GM21390 (cell line): ENCODE measurements around the gene GJA9.
"Not testable (repeated sequence)": the region's sequence is repeated elsewhere in the genome, so short reads cannot be mapped to it uniquely, and the experiment has no call there.

Experiments
- ATAC-seq: cut with Tn5 transposase; IDR thresholded peaks from one replicate; pipeline ENCODE4 v1.9.1; 2021; ENCODE audit not compliant: unreplicated experiment

The GJA9 gene

GRCh38 chr1:38875811-38876210 is 5.6 kb downstream of the GJA9 start:
- ATAC-seq: no peak

GRCh38 chr1:38873027-38873969 is 8.1 kb downstream of the GJA9 start, which contains the start of gene MYCBP:
MYCBP (minus strand) TSS chr1:38873348; CDS start chr1:38873305, 43 bp downstream.
- peak; percentile 91 for ATAC-seq

GRCh38 chr1:38872401-38873026 is 8.9 kb downstream of the GJA9 start:
- ATAC-seq: peak; percentile 11

- ATAC-seq: no peak
These were observed 10.4 kb downstream of the GJA9 start for GRCh38 chr1:38870996-38871395.

- no peak for ATAC-seq
These were observed 14.2 kb downstream of the GJA9 start for GRCh38 chr1:38867208-38867607.

- no peak for ATAC-seq
These were observed 16.2 kb downstream of the GJA9 start for GRCh38 chr1:38865112-38865715.

- no peak for ATAC-seq
These were observed 21.0 kb downstream of the GJA9 start for GRCh38 chr1:38860454-38860795.

GRCh38 chr1:38859561-38860453 is 21.6 kb downstream of the GJA9 start, which contains the start of gene RRAGC:
RRAGC (minus strand) TSS chr1:38859772; CDS start chr1:38859646, 126 bp downstream.
- ATAC-seq: peak; percentile 89

- peak; percentile 39 for ATAC-seq
These were observed 22.4 kb downstream of the GJA9 start for GRCh38 chr1:38858833-38859560.

- ATAC-seq: no peak
These were observed 28.6 kb downstream of the GJA9 start for GRCh38 chr1:38852780-38853179.

GRCh38 chr1:38848071-38848470 is 33.3 kb downstream of the GJA9 start:
- no peak for ATAC-seq

GRCh38 chr1:38846210-38846609 is 35.2 kb downstream of the GJA9 start:
- no peak for ATAC-seq

- not testable (repeated sequence) for ATAC-seq
These were observed 36.3 kb downstream of the GJA9 start for GRCh38 chr1:38845088-38845487.

- ATAC-seq: no peak
These were observed 41.1 kb downstream of the GJA9 start for GRCh38 chr1:38840281-38840680.

GRCh38 chr1:38839363-38839762 is 42.0 kb downstream of the GJA9 start:
- ATAC-seq: no peak

- not testable (repeated sequence) for ATAC-seq
These were observed 45.1 kb downstream of the GJA9 start for GRCh38 chr1:38836316-38836715.

GRCh38 chr1:38834937-38835827 is 46.2 kb downstream of the GJA9 start:
- ATAC-seq: peak; percentile 54

- no peak for ATAC-seq
These were observed 47.1 kb downstream of the GJA9 start for GRCh38 chr1:38834221-38834782.

GRCh38 chr1:38833146-38833545 is 48.2 kb downstream of the GJA9 start:
- no peak for ATAC-seq
